Natural killer cell (primary cell): ENCODE measurements around the gene SAMD11. TPM values are rescaled to one million over a fixed set of nuclear protein-coding genes. Genes with fewer than 3 reads are reported as not detected.
"Not testable (repeated sequence)": the region's sequence is repeated elsewhere in the genome, so short reads cannot be mapped to it uniquely, and the experiment has no call there.

ENCODE experiments used
- ATAC-seq, 3 donors: fragments of 150-1000 bp in 2 of 3; fragments of 200-7000 bp in 1 of 3; cut with Tn5 transposase; 1 replicate in 1 of 3; 2 replicates in 2 of 3; pipeline ENCODE4 v1.10.0; 2021; ENCODE audit warnings: mild to moderate bottlenecking in 2 of 3, moderate library complexity in 2 of 3
- DNase-seq, 2 donors: peaks; one replicate each; pipeline versions ENCODE4 v3.0.0 to v3.0.0-alpha.2; 2013 to 2021; ENCODE audit warnings: mixed read lengths in 1 of 2
- H3K27ac ChIP-seq: one replicate; pipeline ENCODE4 v1.5.1; 2013; ENCODE audit warnings: mild to moderate bottlenecking, low read length
- H3K27me3 ChIP-seq: one replicate; pipeline ENCODE4 v1.6.1; 2013; ENCODE audit warnings: low read length; ENCODE audit not compliant: control insufficient read depth, insufficient read depth
- H3K36me3 ChIP-seq: one replicate; pipeline ENCODE4 v1.6.1; 2013; ENCODE audit warnings: low read length; ENCODE audit not compliant: control insufficient read depth, insufficient read depth
- H3K4me1 ChIP-seq: one replicate; pipeline ENCODE4 v1.6.1; 2013; ENCODE audit warnings: low read length; ENCODE audit not compliant: control insufficient read depth, insufficient read depth
- H3K4me3 ChIP-seq: one replicate; pipeline ENCODE4 v1.5.1; 2013; ENCODE audit warnings: low read length
- H3K9me3 ChIP-seq: one replicate; pipeline ENCODE4 v1.6.1; 2013; ENCODE audit warnings: low read length; ENCODE audit not compliant: control insufficient read depth, insufficient read depth
- H3K27ac Mint-ChIP-seq, 2 donors: one replicate each; pipeline ENCODE4 v1.8.0; 2022; ENCODE audit warnings: mild to moderate bottlenecking in 2 of 2, mixed read lengths in 2 of 2, moderate library complexity in 1 of 2
- H3K27me3 Mint-ChIP-seq, 2 donors: one replicate each; pipeline ENCODE4 v1.8.0; 2022; ENCODE audit warnings: low read depth in 2 of 2, mixed read lengths in 2 of 2
- H3K36me3 Mint-ChIP-seq: one replicate; pipeline ENCODE4 v1.8.0; 2022; ENCODE audit warnings: mixed read lengths
- H3K4me1 Mint-ChIP-seq, 2 donors: one replicate each; pipeline ENCODE4 v1.8.0; 2022; ENCODE audit warnings: mixed read lengths in 2 of 2
- H3K4me3 Mint-ChIP-seq: one replicate; pipeline ENCODE4 v1.8.0; 2022; ENCODE audit warnings: mild to moderate bottlenecking, moderate library complexity, mixed read lengths
- H3K9me3 Mint-ChIP-seq, 2 donors: one replicate each; pipeline ENCODE4 v1.8.0; 2022; ENCODE audit warnings: mixed read lengths in 2 of 2
- CTCF ChIP-seq: fragments of 200-600 bp; IDR thresholded peaks from one replicate; pipeline ENCODE4 v1.8.0; 2022; ENCODE audit warnings: antibody characterized with exemption
- WGBS: methylation state at CpG from one replicate; pipeline ENCODE4 v1.1.7; 2013; ENCODE audit warnings: missing lambda C conversion rate; ENCODE audit not compliant: insufficient coverage; 5-methylcytosine and 5-hydroxymethylcytosine counted together
- intact Hi-C: fragments of 100-400 bp; cut with micrococcal nuclease; formaldehyde crosslinking; loops from one replicate; pipeline ENCODE4 v1.14.2; 2022
- total RNA-seq, 4 donors: library from RNA; stranded (reverse); fragments of 120-200 nt in 1 of 4; gene quantifications; one replicate each; pipeline versions ENCODE4 v1.2.3 to v1.2.4, GENCODE V29; 2013 to 2022

SAMD11 gene
- total RNA-seq, 3 donors from 2014 or later (not counting 1 experiment from before 2014, with no cell fraction given): not detected

DNA sequence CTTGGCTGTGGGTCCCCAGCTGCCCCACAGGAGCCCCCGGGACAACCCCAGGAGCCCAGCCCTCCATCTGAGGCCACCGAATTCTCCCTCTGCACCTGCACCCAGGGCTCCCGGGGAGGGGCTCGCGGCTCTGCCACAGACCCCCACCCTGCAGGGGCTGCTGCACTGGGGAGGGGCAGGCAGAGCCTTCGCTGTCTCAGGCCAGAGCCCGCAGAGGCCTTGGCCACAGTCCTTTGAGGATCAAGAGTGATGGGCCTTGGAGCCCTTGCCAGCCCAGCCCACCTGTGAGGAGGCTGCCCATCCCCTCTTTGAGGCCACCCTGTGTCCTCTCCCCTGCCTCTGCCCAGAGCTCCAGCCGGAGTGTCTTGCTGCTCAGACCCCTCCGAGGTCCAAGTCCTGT is 51.6 kb downstream of the SAMD11 start:
- WGBS: 73% methylated on average over 9 of the region's 9 CpGs
- ATAC-seq: no peak

DNA sequence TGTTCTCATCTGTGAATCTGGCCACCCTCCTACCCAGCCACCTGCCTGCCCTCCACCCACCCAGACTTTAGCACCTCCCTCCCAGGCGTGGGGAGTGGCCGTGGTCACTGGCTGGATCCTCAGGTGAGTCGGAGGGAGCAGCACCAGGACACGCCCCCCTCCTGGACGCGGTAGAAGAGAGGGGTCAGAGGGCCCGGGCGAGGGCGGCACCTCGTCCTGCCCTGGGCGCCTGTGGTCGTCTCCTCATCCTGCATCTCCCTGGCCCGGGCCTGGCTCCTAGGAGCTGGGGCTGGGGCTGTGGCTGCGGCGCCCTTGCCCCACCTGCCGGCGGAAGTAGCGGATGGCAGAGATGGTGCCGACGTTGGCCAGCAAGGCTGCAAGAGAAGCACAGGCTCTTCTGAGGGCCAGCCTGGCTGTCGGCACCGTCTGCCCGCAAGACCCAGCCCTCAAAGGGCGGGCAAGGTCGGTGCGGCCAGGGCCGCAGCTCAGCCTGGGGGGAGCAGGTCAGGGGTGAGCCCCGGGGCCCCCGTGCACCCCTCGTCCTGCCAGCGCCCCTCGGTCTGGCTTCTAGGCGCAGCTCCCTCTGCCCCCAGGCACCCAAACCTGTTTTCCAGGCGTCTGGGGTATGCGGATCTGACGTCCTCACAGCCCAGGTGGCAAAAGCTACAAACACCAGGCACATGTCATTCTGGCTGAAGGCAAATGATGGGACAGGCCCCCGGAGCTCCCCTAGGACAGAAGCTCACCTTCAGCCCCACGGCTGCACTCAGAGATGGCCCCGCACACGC is 52.4 kb downstream of the SAMD11 start:
- WGBS: 2% methylated on average over 39 of the region's 40 CpGs
- H3K4me3 ChIP-seq: peak overlapping the region; percentile 3
- H3K36me3 Mint-ChIP-seq: no peaks in the 10 kb centered on the region
- no peaks in the 10 kb centered on the region for H3K9me3 Mint-ChIP-seq
- H3K27me3 Mint-ChIP-seq: peaks cover 0 to 12% of the 10 kb centered on the region in 2 donors
- H3K9me3 ChIP-seq: no peaks in the 10 kb centered on the region
- peaks cover 12% of the 10 kb centered on the region for H3K4me1 ChIP-seq
- peak overlapping the region in 1 of 2 donors; percentile 68 for H3K27ac Mint-ChIP-seq
- peaks cover 0 to 8% of the 10 kb centered on the region in 2 donors for H3K4me1 Mint-ChIP-seq
- DNase-seq (peak; percentile 61 to 83), ATAC-seq (peak; percentile 63 to 97 (median 88))
- intact Hi-C loops: loop anchor here (1.0 kb wide), 1 partner anchor 72 kb away; no protein-coding TSS in a partner anchor
- no peak overlapping the region for H3K27ac ChIP-seq
- TF ChIP-seq CTCF: peak; percentile 50
- peaks cover 8% of the 10 kb centered on the region for H3K27me3 ChIP-seq
- H3K4me3 Mint-ChIP-seq: peak overlapping the region; percentile 29
- no peaks in the 10 kb centered on the region for H3K36me3 ChIP-seq

More for the DNA sequence above, 51.6 kb downstream of the SAMD11 start:
- intact Hi-C loops: no loop called here
- Mint-ChIP-seq H3K4me3 (peak overlapping the region; percentile 29), H3K36me3 (no peaks in the 10 kb centered on the region), H3K4me1 (peaks cover 0 to 8% of the 10 kb centered on the region in 2 donors), H3K27me3 (peaks cover 0 to 12% of the 10 kb centered on the region in 2 donors), H3K9me3 (no peaks in the 10 kb centered on the region), H3K27ac (no peak overlapping the region)
- no peaks in the 10 kb centered on the region for H3K9me3 ChIP-seq
- peaks cover 12% of the 10 kb centered on the region for H3K4me1 ChIP-seq
- H3K27me3 ChIP-seq: peaks cover 12% of the 10 kb centered on the region
- H3K4me3 ChIP-seq: no peak overlapping the region
- no peaks in the 10 kb centered on the region for H3K36me3 ChIP-seq
- no peak overlapping the region for H3K27ac ChIP-seq
- no peak for DNase-seq
- no peak for TF ChIP-seq CTCF

DNA sequence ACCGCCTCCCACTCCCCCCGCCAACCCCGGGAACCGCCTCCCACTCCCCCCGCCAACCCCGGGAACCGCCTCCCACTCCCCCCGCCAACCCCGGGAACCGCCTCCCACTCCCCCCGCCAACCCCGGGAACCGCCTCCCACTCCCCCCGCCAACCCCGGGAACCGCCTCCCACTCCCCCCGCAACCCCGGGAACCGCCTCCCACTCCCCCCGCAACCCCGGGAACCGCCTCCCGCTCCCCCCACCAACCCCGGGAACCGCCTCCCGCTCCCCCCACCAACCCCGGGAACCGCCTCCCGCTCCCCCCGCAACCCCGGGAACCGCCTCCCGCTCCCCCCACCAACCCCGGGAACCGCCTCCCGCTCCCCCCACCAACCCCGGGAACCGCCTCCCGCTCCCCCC is 53.1 kb downstream of the SAMD11 start:
- H3K27me3 Mint-ChIP-seq: peaks cover 0 to 12% of the 10 kb centered on the region in 2 donors
- H3K4me3 ChIP-seq, H3K9me3 ChIP-seq, DNase-seq, H3K27ac Mint-ChIP-seq, H3K36me3 Mint-ChIP-seq, ATAC-seq, H3K4me3 Mint-ChIP-seq, H3K27ac ChIP-seq, H3K36me3 ChIP-seq, H3K27me3 ChIP-seq, H3K9me3 Mint-ChIP-seq, H3K4me1 Mint-ChIP-seq: not testable (repeated sequence)
- intact Hi-C loops: loop anchor here (1.0 kb wide), 1 partner anchor 72 kb away; no protein-coding TSS in a partner anchor
- H3K4me1 ChIP-seq: peaks cover 12% of the 10 kb centered on the region
- no CpG with 5 or more reads among the region's 39 CpGs for WGBS

DNA sequence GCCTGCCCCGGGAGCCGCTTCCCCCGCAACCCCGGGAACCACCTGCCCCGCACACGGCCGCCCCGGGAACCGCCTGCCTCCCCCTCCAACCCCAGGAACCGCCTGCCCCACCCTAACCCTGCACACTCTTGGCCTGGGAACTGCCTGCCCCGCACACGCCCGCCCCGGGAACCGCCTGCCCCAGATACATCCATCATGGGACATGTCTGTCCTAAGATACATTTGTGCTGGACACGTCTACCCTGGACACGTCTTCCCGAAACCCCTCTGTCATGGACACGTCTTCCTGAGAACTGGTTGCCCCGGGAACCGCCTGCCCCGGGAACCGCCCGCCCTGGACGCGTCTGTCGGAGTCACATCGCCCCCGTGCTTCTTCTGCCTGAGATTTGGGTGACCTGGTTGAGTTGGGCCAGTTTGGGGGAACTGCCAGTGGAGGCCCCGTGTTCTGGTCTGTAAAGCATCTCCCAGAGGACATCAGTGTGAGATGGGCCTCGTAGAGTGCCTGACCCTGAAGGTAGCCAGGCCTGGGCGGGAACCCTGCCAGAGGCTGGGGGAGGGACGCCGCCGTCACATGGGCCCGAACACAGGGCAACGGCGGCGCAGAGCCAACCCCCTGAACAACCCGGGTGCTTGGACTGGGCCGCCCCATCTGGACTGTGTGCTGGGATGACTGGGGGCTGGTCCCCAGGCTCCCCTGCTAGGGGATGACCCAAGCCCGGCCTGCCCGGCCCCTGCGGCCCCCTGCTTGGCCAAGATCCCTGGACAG is 54.5 kb downstream of the SAMD11 start:
- Histone ChIP-seq H3K36me3 (no peaks in the 10 kb centered on the region), H3K27ac (no peak overlapping the region), H3K27me3 (no peaks in the 10 kb centered on the region), H3K4me3 (no peak overlapping the region), H3K4me1 (peaks cover 12% of the 10 kb centered on the region), H3K9me3 (no peaks in the 10 kb centered on the region)
- ATAC-seq: no peak
- TF ChIP-seq CTCF: no peak
- H3K36me3 Mint-ChIP-seq: no peaks in the 10 kb centered on the region
- H3K4me3 Mint-ChIP-seq: peak overlapping the region; percentile 4
- H3K4me1 Mint-ChIP-seq: peaks cover 0 to 8% of the 10 kb centered on the region in 2 donors
- 92% methylated on average over 44 of the region's 44 CpGs for WGBS
- H3K9me3 Mint-ChIP-seq: no peaks in the 10 kb centered on the region
- peaks cover 0 to 15% of the 10 kb centered on the region in 2 donors for H3K27me3 Mint-ChIP-seq
- no peak for DNase-seq
- H3K27ac Mint-ChIP-seq: peak overlapping the region in 1 of 2 donors; percentile 60
- intact Hi-C loops: no loop called here
